HL-60 (cell line): ENCODE results near the gene CD93.

ENCODE experiments used
- DNase-seq, 2 experiments: peaks; one replicate each; pipeline ENCODE4 v3.0.0-alpha.2; 2010 to 2020; ENCODE audit warnings: low read depth in 1 of 2, low spot score in 1 of 2
- H3K27ac ChIP-seq: fragments of 250-450 bp; sonication (Bioruptor Pico); replicated peaks from 2 replicates; pipeline ENCODE4 v1.5.1; 2020; ENCODE audit warnings: mild to moderate bottlenecking, moderate library complexity
- H3K27me3 ChIP-seq: fragments of 250-450 bp; sonication (Bioruptor Pico); 2 replicates; pipeline ENCODE4 v1.5.1; 2021; ENCODE audit warnings: mild to moderate bottlenecking, moderate library complexity; ENCODE audit not compliant: insufficient read depth, poor library complexity, severe bottlenecking
- H3K4me3 ChIP-seq: replicated peaks from 2 replicates; pipeline ENCODE4 v1.5.1; 2011; ENCODE audit warnings: mild to moderate bottlenecking, control low read depth, low read length; ENCODE audit not compliant: insufficient read depth
- GABPA ChIP-seq: IDR thresholded peaks from 2 replicates; pipeline ENCODE4 v1.6.1; 2012; ENCODE audit warnings: low read depth
- POLR2AphosphoS5 ChIP-seq: IDR thresholded peaks from 2 replicates; pipeline ENCODE4 v1.6.1; 2012; ENCODE audit warnings: low read depth
- REST ChIP-seq: IDR thresholded peaks from 2 replicates; pipeline ENCODE4 v1.6.1; 2012; ENCODE audit warnings: low read depth; ENCODE audit not compliant: insufficient replicate concordance
- SPI1 ChIP-seq: IDR thresholded peaks from 2 replicates; pipeline ENCODE4 v1.6.1; 2012; ENCODE audit warnings: low read depth, mild to moderate bottlenecking, borderline replicate concordance
- TF ChIP-seq, protein P1 (sequence below): IDR thresholded peaks from one replicate; pipeline ENCODE4 v1.5.1; 2011; ENCODE audit warnings: low read length, control low read depth, inconsistent platforms; ENCODE audit not compliant: insufficient read depth

The CD93 gene

GRCh38 chr20:23050847-23051627 lies 35.1 kb downstream of the CD93 start:
- no peak for TF ChIP-seq REST
- no peak for TF ChIP-seq POLR2AphosphoS5
- TF ChIP-seq, protein P1, sequence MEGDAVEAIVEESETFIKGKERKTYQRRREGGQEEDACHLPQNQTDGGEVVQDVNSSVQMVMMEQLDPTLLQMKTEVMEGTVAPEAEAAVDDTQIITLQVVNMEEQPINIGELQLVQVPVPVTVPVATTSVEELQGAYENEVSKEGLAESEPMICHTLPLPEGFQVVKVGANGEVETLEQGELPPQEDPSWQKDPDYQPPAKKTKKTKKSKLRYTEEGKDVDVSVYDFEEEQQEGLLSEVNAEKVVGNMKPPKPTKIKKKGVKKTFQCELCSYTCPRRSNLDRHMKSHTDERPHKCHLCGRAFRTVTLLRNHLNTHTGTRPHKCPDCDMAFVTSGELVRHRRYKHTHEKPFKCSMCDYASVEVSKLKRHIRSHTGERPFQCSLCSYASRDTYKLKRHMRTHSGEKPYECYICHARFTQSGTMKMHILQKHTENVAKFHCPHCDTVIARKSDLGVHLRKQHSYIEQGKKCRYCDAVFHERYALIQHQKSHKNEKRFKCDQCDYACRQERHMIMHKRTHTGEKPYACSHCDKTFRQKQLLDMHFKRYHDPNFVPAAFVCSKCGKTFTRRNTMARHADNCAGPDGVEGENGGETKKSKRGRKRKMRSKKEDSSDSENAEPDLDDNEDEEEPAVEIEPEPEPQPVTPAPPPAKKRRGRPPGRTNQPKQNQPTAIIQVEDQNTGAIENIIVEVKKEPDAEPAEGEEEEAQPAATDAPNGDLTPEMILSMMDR, result no peak
- TF ChIP-seq SPI1, result no peak
- TF ChIP-seq GABPA, result no peak
- H3K4me3 ChIP-seq, result no peak overlapping the region
- no peak overlapping the region for H3K27ac ChIP-seq
- peak in 1 of 2 experiments; percentile 63 for DNase-seq
- no peaks in the 10 kb centered on the region for H3K27me3 ChIP-seq

GRCh38 chr20:23050076-23050838 lies 35.9 kb downstream of the CD93 start:
- no peak for DNase-seq
- Histone ChIP-seq H3K4me3 (no peak overlapping the region), H3K27ac (no peak overlapping the region), H3K27me3 (no peaks in the 10 kb centered on the region)
- TF ChIP-seq POLR2AphosphoS5, result no peak
- TF ChIP-seq, protein P1, result no peak
- TF ChIP-seq REST, result no peak
- TF ChIP-seq GABPA, result no peak
- TF ChIP-seq SPI1, result no peak

- H3K4me3 ChIP-seq, result peak within 1 kb of the TSS; percentile 31
- TF ChIP-seq GABPA (no peak), REST (no peak), POLR2AphosphoS5 (no peak), SPI1 (no peak)
- TF ChIP-seq, protein P1, result no peak
- peak within 1 kb of the TSS; percentile 20 for H3K27ac ChIP-seq
- DNase-seq, result peak in 1 of 2 experiments; percentile 55
- H3K27me3 ChIP-seq, result no peaks in the 10 kb centered on the region
These were observed 36.7 kb downstream of the CD93 start, which contains the start of gene THBD for GRCh38 chr20:23049201-23050075. THBD (minus strand) TSS chr20:23049672; CDS start chr20:23049504, 168 bp downstream.
